ENCODE data around the gene UBLCP1.
"Not testable (repeated sequence)": the region's sequence is repeated elsewhere in the genome, so short reads cannot be mapped to it uniquely, and the experiment has no call there.

Gene UBLCP1, protein sequence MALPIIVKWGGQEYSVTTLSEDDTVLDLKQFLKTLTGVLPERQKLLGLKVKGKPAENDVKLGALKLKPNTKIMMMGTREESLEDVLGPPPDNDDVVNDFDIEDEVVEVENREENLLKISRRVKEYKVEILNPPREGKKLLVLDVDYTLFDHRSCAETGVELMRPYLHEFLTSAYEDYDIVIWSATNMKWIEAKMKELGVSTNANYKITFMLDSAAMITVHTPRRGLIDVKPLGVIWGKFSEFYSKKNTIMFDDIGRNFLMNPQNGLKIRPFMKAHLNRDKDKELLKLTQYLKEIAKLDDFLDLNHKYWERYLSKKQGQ

GRCh38 chr5:159262859-159263568 is at the start of gene UBLCP1:
TSS of gene UBLCP1 (plus strand) at chr5:159263290. CDS start at chr5:159268916, 5,626 bp downstream.
- in situ Hi-C loops (cut with HindIII; ENCODE audit: low pct_ligation_motif_present, low pct_unique_long_range_greater_than_20kb, low sequenced_read_pairs), result no loop called here
- DNase-seq, result peak; percentile 76

- no peak for DNase-seq
- in situ Hi-C loops (cut with HindIII; ENCODE audit: low pct_ligation_motif_present, low pct_unique_long_range_greater_than_20kb, low sequenced_read_pairs), result no loop called here
These were observed 48.4 kb upstream of the UBLCP1 start for GRCh38 chr5:159214486-159215271.

- in situ Hi-C loops (cut with HindIII; ENCODE audit: low pct_ligation_motif_present, low pct_unique_long_range_greater_than_20kb, low sequenced_read_pairs), result no loop called here
- no peak for DNase-seq
These were observed 47.2 kb upstream of the UBLCP1 start for GRCh38 chr5:159215886-159216285.

DNA sequence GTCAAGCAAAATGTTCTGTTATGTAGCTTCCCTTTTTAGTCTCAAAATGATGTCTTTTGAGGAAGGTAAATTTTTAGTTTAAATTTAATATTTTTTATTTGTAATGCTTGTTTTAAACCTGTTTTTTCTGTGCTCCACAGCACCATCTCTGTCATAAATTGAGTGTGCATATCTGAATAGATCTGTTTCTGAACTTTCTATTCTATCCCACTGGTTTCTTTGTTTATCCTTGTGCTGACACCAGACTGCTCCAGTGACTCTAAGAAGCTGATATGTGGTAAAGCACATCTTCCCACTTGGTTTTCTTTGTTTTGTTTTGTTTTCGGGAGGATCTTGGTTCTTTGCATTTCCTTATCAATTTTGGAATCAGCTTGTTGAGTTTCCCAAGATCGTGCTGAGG is 46.6 kb upstream of the UBLCP1 start:
- in situ Hi-C loops (cut with HindIII; ENCODE audit: low pct_ligation_motif_present, low pct_unique_long_range_greater_than_20kb, low sequenced_read_pairs), result no loop called here
- no peak for DNase-seq

DNA sequence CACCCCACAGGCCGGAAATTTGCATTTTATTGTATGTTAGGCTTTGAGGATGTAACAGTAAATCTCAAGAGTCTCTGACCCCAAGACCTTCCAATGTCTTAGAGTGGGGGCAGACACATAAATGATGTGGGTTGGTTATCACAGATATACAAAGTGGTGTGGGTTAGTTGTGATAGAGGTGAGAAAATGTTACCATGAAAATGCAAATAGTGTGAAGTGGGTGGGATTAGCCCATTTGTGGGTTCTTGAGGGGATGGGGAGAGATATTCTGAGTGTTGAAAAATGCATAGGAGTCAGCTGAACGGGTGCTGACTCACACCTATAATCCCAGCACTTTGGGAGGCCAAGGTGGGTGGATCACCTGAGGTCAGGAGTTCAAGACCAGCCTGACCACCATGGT is 45.9 kb upstream of the UBLCP1 start:
- in situ Hi-C loops (cut with HindIII; ENCODE audit: low pct_ligation_motif_present, low pct_unique_long_range_greater_than_20kb, low sequenced_read_pairs), result no loop called here
- no peak for DNase-seq

DNA sequence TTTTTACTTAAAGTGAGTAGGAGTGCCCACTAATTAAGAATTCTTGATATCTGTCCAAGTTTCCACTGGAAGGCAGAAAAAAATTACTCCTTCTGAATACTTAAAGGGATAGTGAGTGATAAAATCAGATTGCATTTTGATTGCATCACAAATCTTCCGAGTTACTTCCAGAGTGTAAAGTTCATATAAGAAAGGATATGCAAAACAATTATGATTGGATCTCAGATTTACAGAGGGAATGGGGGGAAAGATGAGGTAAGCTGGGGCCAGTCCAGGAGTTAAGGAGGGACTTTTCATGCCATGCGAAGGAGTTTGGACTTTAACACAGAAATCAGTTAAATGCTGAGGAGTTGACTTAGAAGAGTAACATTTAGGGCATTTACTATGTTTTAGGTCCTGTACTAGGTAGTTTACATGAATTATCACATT is 44.5 kb upstream of the UBLCP1 start:
- no peak for DNase-seq
- in situ Hi-C loops (cut with HindIII; ENCODE audit: low pct_ligation_motif_present, low pct_unique_long_range_greater_than_20kb, low sequenced_read_pairs), result no loop called here

- no peak for DNase-seq
- in situ Hi-C loops (cut with HindIII; ENCODE audit: low pct_ligation_motif_present, low pct_unique_long_range_greater_than_20kb, low sequenced_read_pairs), result no loop called here
These were observed 42.9 kb upstream of the UBLCP1 start for GRCh38 chr5:159220206-159220605.

DNA sequence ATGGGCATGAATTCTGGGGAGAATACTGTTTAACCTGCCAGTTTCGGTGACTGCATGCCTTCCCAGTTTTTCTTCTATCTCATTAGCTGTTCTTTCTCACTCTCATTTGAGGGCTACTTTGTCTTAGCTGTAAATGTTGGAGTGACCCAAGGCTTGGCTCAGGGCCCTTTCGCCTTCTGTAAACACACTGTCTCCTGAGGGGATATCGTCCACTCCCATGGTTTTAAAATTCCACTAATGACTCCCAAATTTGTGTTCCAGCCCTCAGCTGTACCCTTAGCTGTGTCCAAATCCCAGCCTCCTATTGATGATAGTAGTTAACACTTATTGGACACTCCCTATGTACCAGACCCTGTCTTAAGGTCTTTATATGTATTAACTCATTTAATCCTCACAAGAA is 39.6 kb upstream of the UBLCP1 start:
- in situ Hi-C loops (cut with HindIII; ENCODE audit: low pct_ligation_motif_present, low pct_unique_long_range_greater_than_20kb, low sequenced_read_pairs), result no loop called here
- DNase-seq, result no peak

DNA sequence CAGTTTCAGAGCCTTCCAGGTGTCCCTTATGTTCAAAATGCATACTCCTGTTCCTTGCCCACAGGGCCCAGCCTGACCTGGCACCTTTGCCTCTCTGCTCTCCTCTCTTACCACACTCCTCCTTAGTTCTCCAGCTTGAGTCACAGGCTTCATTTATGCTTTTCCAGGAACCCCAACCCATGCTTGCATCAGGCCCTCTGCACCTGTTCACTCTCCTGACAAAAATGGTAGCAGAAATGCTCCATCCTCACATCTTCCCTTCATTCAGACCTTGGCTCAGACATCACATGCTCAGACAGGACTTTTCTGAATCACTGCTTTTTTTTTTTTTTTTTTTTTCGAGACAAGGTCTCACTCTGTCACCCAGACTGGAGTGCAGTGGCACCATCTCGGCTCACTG is 38.6 kb upstream of the UBLCP1 start:
- in situ Hi-C loops (cut with HindIII; ENCODE audit: low pct_ligation_motif_present, low pct_unique_long_range_greater_than_20kb, low sequenced_read_pairs), result no loop called here
- DNase-seq, result no peak

DNA sequence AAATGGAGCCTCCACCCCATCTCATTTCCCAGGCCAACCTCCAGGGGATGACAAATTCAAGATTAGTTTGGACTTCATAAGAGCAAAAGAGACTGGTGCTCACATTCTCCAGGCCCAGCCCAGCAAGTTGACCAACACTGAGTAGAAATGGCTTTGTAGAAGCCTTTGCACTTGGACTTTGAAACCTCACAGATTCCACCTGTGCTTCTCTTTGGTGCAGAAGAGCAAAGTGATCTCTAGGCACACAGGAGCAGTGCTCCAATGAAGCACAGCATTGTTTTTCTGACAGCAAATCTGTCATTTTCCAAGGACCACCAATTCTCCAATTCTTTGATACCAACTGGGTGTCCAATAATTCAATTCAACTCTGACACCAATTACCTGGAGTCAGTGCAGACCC is 36.6 kb upstream of the UBLCP1 start:
- in situ Hi-C loops (cut with HindIII; ENCODE audit: low pct_ligation_motif_present, low pct_unique_long_range_greater_than_20kb, low sequenced_read_pairs), result no loop called here
- no peak for DNase-seq

DNA sequence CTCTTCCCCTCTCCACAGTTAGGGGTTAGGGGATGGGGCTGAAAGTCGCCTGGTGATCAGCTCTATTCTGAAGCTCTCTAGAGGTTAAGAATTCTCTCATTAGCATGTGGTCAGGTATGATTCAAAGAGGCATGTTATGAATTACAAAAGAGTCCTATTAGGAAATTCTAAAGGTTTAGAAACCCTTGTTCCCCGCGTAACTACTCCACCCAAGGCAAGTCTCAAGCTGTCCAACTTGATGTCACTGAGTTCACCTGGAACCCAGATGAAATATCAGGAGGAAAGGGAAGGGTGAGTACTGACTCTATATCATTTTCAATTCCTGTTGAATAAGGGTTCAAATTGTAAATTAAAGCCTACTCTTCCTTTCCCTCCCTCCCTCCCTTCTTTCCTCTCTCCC is 35.6 kb upstream of the UBLCP1 start:
- in situ Hi-C loops (cut with HindIII; ENCODE audit: low pct_ligation_motif_present, low pct_unique_long_range_greater_than_20kb, low sequenced_read_pairs), result no loop called here
- DNase-seq, result no peak

- DNase-seq; in situ Hi-C loops (cut with HindIII; ENCODE audit: low pct_ligation_motif_present, low pct_unique_long_range_greater_than_20kb, low sequenced_read_pairs): not testable (repeated sequence)
These were observed 35.0 kb upstream of the UBLCP1 start for GRCh38 chr5:159228097-159228496.

- in situ Hi-C loops (cut with HindIII; ENCODE audit: low pct_ligation_motif_present, low pct_unique_long_range_greater_than_20kb, low sequenced_read_pairs), result no loop called here
- DNase-seq, result no peak
These were observed 32.4 kb upstream of the UBLCP1 start for GRCh38 chr5:159230657-159231056.

- in situ Hi-C loops (cut with HindIII; ENCODE audit: low pct_ligation_motif_present, low pct_unique_long_range_greater_than_20kb, low sequenced_read_pairs), result no loop called here
- DNase-seq, result no peak
These were observed 31.9 kb upstream of the UBLCP1 start for GRCh38 chr5:159231167-159231566.

DNA sequence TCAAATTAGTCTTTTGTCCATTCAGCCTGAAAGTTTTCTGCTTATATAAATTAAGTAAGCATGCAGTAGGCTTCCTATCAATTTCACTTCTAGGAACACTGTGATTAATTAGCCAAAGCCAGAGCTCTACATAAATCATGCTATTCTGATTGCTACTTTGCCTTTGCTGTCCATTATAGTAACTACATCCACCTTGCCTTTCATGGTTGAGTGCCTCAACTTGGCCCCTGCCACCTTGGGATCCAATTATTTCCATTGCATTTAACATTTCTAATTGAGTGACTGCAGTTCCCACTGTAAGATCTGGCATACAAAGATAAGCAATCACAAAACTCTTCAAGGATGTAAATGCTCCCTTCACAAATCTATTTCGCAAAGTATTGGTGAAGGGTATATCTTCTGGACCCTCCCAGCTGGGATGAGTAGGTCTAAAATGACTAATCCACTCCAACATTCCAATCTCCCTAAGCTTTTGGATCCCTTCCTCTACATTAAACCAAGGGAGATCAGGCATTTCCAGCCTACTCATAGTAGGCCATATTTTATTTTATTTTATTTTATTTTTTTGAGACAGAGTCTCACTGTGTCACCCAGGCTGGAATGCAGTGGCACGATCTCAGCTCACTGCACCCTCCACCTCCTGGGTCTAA is 27.1 kb upstream of the UBLCP1 start:
- in situ Hi-C loops (cut with HindIII; ENCODE audit: low pct_ligation_motif_present, low pct_unique_long_range_greater_than_20kb, low sequenced_read_pairs); DNase-seq: not testable (repeated sequence)

GRCh38 chr5:159240301-159240870 is 22.7 kb upstream of the UBLCP1 start:
- in situ Hi-C loops (cut with HindIII; ENCODE audit: low pct_ligation_motif_present, low pct_unique_long_range_greater_than_20kb, low sequenced_read_pairs), result no loop called here
- DNase-seq, result peak; percentile 35

DNA sequence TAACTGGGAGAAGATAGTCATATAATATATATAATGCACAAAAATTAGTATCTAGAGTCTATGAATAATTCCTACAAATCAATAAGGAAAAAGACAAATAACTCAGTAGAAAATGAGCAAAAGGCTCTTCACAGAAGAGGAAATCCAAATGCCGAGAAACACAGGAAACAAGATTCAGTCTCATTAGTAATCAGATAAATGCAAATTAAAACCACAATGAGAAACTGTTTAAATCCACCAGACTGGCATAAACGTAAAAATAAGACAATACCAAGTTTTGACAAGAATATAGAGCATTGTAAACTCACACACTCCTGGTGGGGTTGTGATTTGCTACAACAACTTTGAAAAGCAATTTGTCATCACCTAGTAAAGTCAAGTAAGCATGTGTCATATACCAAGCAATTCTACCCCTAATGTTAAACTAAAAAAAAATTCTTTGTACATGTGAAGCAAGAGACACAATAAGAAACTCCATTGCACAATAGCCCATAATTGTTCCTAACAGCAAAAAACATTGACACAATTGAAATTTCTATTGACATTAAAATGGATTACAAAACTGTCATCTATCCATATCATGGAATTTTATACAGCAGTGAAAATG is 21.0 kb upstream of the UBLCP1 start:
- in situ Hi-C loops (cut with HindIII; ENCODE audit: low pct_ligation_motif_present, low pct_unique_long_range_greater_than_20kb, low sequenced_read_pairs), result no loop called here
- no peak for DNase-seq

GRCh38 chr5:159242656-159243055 is 20.4 kb upstream of the UBLCP1 start:
- no peak for DNase-seq
- in situ Hi-C loops (cut with HindIII; ENCODE audit: low pct_ligation_motif_present, low pct_unique_long_range_greater_than_20kb, low sequenced_read_pairs), result no loop called here

Data from ACHN (cell line).